OCI-M1 (cell line): ENCODE measurements around the gene PATL2.
"Not testable (repeated sequence)": the region's sequence is repeated elsewhere in the genome, so short reads cannot be mapped to it uniquely, and the experiment has no call there.

Experiments used
- DNase-seq: peaks from one replicate; lab custom pipeline; 2025; lab: John Stamatoyannopoulos, UW

Gene PATL2

DNA sequence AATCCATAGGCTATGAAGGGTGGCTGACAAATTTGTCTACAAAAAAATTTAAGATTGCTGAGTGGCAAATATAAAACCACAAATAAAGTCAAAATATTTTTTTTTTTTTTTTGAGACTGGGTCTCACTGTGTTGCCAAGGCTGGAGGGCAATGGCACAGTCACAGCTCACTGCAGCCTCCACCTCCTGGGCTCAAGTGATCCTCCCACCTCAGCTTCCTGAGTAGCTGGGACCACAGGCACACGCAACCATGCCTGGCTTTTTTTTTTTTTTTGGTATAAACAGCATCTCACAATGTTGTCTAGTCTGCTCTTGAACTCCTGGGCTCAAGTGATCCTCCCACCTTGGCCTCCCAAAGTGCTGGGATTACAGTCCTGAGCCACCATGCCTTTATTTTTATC lies 20.9 kb downstream of the PATL2 start:
- DNase-seq, result not testable (repeated sequence)

DNA sequence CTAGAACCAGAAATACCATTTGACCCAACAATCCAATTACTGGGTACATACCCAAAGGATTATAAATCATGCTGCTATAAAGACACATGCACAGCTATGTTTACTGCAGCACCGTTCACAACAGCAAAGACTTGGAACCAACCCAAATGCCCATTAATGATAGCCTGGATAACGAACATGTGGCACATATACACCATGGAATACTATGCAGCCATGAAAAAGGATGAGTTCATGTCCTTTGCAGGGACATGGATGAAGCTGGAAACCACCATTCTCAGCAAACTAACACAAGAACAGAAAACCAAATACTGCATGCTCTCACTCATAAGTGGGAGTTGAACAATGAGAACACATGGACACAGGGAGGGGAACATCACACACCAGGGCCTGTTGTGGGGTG lies 21.8 kb downstream of the PATL2 start:
- DNase-seq, result not testable (repeated sequence)

DNA sequence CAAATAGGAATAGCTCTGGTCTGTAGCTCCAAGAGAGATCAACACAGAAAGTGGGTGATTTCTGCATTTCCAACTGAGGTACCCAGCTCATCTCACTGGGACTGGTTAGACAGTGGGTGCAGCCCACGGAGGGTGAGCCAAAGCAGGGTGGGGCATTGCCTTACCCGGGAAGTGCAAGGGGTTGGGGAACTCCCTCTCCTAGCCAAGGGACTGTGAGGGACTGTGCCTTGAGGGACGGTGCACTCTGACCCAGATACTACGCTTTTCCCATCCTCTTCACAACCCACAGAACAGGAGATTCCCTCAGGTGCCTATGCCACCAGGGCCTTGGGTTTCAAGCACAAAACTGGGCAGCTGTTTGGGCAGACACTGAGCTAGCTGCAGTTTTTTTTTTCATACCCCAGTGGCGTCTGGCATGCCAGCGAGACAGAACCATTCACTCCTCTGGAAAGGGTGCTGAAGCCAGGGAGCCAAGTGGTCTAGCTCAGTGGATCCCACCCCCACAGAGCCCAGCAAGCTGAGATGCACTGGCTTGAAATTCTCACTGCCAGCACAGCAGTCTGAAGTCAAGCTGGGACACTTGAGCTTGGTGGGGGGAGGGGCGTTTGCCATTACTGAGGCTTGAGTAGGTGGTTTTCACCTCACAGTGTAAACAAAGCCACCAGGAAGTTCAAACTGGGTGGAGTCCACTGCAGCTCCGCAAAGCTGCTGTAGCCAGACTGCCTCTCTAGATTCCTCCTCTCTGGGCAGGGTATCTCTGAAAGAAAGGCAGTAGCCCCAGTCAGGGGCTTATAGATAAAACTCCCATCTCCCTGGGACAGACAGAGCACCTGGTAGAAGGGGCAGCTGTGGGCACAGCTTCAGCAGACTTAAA lies 28.1 kb downstream of the PATL2 start:
- peak; percentile 78 for DNase-seq

DNA sequence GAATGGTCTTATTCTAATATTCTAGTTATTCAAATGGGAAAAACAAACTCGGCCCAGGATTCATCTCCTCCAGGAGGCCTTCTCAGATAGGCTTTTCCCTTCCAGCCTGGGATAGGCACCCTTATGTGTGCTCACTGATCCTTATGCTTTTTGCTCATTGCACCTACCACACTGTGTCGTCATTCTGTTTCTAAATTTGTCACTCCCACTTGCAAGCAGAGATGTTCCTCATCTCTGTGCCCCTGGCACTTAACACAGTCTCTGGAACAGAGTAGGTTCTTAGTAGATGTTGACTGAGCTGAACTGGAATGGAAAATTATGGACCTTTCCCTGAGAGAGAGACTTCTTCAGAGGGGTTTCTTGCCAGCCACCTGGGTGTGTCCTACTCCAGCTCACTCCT lies 28.9 kb downstream of the PATL2 start:
- DNase-seq, result peak; percentile 22

DNA sequence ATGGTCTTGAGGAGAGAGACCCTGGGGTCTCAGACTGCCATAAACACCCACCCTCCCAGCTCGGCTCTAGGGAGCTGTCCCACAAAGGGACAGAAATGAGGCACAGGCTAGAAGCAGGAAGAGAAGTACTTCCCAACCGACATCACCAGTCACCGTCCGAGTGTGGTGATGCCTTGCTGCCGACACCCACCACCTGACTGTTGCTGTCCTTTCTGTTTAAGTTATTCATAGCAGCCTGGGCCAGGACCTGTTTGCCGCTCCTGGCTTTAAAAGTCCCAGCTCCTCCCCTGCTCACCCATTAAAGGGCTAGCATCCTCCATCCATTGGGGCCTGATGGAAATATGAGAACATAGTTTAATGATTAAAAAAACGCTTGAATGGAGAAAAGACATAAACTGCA lies 34.4 kb downstream of the PATL2 start:
- DNase-seq, result no peak

DNA sequence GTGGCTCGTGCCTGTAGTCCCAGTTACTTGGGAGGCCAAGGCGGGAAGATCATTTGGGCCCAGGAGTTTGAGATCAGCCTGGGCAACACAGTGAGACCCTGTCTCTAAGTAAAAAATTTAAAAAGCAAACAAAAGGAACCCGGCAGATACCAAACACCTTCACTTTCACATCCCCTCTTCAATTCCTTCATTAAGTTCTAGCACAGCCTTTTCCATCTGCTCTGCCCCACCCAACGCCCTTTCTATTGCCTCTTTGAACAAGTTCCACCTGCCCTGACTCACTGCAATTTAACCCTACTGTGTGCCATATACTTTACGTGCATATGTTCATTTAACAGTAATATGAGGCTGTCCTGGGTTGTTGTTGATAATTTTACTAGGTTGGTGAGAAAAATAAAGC lies 35.2 kb downstream of the PATL2 start:
- DNase-seq, result no peak

DNA sequence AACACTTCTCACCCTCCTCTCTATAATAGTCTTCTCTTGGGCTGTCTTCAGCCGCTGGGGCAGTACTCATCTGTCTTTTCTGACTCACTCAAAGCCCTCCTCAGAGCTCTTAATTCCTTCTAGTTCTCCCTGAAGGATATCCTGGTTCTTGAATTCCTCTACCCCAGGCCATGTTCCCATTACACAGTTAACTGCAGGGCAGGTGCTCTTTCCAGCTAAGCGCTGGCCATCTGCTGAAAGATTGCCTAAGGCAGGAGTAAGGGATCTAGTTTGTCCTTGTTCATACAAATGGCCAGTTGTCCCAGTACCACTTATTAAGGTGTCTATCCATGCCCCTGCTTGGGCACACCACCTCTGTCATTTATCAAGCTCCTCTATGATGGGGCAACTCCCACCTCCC lies 37.5 kb downstream of the PATL2 start:
- no peak for DNase-seq

DNA sequence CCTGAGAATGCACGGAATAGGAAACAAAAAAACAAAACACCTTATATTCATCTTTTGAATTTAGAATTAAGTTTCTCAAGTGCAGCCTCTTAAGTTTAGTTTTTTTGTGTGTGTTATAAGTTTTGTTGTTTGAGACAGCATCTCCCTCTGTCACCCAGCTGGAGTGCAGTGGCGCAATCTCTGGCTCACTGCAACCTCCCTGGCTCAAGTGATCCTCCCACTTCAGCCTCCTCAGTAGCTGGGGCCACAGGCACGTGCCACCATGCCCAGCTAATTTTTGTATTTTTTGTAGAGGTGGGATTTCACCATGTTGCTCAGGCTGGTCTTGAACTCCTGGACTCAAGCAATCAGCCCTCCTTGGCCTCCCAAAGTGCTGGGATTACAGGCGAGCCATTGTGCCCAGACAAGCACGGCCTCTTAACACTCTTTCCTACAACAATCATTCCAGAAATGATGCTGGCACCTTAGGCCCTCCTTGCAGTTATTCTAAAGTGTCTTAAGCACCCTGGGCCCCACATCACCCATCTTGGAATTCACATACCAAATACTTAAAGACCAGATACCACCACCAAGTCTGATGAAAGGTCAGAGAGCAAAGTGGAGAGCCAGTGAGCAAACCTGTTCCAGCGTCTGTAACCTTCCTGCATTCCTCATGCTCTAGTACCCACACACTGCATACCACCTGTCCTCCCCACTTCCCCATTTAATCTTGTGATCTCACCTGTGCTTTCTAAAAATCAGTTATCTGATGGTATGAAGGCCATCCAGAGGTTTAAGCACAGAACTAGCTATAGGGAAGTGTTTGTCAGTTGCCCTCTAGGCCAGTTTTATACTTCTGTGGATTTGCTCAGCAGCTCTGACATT lies 40.8 kb downstream of the PATL2 start:
- DNase-seq, result no peak

DNA sequence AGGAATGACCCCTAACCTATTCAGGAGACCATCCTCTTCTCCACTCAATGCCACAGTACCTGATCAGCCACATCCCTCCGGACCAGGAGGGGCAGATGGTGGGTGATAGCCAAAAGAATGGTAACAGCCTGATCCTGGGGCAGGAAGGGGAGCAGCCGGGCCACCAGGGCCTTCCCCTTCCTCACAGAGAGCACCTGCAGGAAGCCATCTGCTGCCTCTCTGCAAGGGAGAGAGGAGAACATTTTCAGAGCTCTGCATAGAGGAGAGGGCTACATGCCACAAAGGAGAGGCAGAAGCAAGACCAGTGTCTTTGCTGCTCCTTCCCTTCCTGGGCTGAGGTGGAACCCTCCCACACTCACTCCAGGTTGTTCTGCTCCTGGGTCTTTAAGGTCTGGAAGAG lies 42.2 kb downstream of the PATL2 start:
- DNase-seq, result no peak

DNA sequence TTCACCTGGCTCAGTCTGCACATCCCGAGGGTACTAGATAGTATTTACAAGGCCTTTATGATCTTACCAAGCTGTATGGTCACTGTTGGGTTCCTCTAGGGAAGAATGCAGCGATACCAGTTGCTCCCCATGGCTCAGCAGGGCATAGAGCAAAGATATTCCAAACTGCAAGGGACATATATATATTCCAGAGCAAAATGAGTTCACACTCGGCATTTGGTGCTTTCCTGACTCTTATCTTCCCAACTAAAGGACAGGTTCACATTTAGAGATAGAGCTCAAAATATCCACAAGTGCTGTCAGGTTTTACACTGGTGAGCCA lies 44.1 kb downstream of the PATL2 start:
- DNase-seq, result no peak

DNA sequence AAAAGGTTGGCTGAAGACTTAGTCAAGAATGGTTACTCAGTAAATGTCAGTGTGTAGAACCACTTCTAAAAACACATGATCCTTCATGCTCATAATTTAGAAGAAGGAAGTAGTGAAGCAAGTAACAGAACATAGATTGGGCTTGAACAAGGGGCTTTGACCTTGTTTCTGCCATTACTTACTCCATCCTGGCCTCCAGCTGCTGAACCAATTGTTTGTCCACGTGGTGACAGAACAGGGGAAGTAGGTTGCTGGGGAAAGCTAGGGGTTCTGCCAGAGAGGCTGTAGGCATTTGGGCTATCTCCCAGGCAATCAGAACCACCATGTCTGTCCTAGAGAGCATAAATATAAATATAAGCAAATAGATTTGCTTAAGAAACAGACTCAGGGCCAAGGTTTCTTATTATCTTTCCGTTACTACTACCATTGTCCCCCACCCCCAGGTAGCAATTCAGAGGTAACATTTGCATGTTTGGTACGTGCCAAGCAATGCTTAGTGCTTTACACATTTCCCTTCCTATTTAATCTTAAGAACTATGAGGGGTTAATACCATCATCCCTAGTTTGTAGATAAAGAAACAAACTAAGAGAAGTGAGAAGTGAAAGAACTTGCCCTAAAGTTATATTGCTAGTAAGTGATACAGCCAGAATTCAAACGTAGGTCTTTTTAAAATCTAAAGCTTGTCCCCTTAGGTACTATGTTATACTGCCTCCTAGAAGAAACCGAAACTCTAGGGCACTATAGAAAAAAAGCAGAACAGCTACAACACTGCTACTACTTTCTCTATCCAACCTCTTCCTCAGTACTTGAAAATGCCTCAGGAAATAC lies 44.7 kb downstream of the PATL2 start:
- DNase-seq, result peak; percentile 39

DNA sequence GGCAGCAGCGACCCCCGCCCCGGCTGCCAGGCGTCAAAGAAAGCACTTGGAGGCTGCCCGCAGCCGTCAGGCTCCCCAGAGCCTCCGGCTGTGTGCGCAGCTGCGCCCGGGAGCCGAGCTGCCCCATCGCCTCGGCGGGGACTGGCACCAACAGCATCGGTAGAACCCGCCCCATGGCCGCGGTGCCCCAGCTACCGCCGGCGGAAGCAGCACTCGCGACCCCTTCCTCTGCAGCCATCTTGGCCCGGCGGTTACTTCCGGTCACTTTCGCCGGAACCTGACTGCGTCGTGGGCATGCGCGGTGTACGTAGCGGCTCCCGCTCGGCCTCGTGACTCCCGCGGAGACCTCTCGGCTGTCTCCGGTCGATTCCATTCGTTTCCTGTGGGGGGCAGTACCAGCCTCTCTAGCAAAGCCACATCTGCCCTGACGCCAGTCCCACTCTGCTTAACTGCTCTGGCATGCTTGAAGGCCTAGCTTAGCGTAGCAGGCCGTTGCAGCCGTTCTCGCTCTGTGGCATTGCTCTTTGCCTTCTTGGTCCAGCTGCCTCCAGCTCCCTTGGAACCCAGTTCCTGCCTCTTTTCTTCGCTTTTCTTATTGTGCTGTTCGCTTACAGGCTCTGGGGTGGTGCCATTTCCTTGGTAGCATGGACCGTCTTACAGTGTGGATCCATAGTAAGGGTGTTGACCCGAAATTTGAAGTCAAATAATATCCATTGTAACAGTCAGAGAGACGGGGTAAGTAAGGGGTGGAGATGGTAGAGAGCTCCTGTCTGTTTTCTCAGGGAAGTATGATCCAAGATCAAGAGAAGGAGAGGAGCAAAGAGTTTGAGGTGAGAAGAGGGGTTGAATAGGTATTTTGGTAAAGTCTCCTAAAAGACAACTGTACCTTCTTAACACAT lies 47.5 kb downstream of the PATL2 start, which contains the start of gene SPG11:
SPG11 (minus strand) TSS at position 253 of the 899 bp plus-strand sequence; CDS start at position 238, 15 bp downstream.
- DNase-seq, result peak; percentile 99

DNA sequence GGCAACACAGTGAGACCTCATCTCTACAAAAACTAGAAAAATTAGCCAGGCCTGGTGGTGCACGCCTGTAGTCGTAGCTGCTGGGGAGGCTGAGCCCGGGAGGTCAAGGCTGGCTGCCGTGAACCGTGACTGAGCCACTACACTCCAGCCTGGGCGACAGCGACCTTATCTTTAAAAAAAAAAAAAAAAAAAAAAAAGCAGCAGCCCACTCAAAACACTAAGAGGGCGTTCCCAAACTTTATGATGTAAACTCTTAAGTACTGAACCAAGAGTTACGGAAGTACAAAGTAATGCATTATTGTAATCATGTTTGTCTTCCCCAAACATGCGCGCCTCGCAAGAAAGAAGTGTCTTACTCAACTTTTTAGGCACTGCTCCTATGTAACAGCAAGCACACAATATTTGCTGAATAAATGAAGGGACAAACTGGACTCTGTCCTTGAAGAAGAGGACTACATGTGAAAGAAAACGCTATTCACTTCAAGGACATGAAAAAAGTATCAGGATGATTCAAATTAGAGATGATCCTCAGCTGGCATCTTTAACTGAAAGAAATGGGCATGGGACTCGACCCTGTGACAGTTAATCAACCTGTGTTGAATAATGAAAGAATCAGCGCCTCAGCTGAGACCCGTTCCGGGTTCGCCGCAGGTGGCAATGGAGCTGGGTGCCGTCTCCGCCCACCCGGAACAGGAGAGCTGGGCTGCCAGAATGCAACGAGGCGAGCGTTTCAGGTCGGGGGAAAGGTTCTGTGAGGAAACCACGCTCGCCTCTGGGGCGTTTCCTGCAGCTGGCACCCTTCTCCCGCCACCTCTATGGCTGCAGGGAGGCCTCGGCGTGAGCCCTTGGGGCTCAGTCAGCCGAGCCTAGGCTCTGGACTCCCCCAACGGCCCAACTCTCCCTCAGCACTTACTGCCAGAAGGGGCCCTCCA lies 48.4 kb downstream of the PATL2 start:
- DNase-seq, result peak; percentile 76

DNA sequence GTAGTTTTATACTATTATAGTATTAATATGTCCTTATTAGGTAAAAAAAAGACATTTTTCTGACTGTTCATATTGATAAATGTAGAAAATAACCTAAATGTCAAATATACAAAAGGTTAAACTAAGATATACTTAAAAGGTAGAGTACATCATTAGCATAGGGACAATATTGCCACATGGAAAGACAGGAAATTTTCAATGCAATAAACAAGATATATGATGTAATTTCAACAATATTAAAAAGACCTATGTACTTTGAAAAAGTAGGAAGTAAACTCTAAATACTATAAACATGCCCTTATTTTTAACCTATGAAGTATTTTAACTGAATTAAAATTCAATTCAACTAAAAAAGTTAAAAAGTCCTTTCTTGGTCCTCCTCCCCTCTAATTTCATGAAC lies 49.5 kb downstream of the PATL2 start:
- no peak for DNase-seq

DNA sequence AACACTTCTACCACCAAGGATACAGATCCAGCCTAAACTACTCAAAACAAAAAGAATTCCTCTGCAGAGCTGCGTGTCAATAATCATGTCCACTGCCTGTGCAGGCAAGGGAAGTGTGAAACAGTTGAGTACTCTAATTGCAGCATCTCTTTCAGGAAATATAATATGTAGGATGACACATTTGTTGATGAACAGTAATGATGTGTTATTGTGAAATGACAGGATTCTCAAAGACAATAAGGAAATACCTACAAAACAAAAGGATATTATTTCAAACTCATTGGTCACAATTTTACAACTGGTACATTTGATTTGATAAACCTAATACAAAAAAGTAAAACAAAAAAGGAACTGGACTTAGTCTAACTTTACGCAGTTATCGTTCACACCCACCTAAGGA lies 52.1 kb downstream of the PATL2 start:
- no peak for DNase-seq

DNA sequence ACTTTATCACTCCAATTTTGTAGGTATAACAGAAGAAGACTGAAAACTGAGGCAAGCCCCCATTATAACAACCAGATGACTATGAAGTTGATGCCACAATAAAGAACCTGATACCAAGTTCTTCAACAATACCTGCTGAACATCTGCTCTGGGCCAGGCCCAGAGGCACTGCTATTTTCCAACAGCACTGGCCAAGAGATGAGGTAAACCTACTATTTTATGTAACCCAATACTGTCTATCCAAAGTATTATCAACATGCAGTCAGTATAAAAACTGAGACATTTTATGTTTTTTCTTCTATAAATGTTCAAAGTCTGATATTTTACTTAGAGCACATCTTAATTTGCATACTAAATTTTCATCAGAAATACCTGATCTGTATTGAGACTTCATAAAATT lies 53.7 kb downstream of the PATL2 start:
- no peak for DNase-seq

DNA sequence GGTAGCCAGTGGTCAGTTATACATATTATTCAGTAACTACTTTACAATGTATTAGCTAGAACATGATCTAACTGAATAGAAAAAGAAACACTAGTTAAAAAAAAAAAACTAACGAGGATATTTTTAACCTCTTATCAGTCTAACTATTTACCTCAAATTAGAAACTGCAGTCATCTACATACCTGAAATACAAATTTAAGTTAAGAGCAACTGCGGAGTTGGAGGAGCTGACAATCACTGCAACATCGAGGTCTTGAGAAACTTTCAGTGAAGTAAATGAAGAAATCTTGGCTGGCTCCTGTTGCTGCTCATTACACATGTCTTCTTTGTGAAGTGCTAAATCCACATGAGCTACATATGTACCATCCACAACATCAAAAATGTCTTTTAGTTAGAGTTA lies 54.2 kb downstream of the PATL2 start:
- DNase-seq, result no peak

DNA sequence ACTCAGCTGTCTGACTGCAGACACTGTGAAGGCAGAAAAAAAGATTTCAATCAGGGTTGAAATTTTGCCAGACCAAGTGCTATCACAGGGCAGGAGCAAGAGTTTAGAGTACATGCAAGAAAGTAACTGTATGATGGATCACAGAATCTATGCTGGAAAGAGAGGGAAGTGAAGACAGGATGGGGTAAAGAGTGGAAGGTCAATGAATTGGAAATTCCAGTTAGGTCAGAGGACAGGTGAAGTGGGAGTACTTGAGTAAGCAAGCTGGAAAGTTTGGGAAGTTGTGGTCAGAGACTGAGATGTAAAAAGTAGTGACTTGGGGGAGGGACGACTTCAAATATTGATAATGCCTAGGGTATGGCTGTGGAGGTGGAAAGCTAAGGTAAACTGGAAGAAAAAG lies 54.8 kb downstream of the PATL2 start:
- DNase-seq, result no peak

DNA sequence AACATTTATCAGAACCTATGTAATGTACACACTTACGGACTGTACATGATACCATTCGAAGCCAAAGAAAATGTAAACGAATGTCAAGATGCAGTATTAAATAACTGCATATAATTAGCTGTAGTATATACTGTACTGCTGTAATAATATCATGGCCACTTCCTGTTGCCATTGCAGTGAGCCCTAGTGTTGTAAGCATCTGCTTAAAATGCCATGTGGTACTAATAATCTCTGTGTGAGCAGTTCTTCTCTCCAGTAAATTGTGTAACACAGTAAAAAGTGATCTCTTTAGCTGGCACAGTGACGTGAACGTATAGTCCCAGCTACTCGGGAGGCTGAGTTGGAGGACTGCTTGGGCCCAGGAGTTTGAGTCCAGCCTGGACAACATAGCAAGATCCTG lies 56.3 kb downstream of the PATL2 start:
- no peak for DNase-seq

DNA sequence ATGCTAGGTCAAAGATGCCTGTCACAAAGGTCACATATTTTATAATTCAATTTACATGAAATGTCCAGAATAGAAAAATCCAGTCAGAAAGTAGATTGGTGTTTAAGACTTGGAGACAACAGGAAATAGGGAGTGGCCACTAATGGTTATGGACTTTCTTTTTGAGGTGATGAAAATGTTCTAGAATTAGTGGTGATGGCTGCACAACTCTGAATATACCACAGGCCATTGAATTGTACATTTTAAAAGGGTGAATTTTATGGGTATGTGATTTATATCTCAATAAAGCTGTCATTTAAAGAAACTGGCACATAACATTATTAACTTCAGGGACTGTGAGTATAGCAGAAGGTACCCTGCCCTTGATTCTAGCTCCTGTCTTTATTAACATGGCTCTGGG lies 63.5 kb downstream of the PATL2 start:
- no peak for DNase-seq
